Measurements from ENCODE around the gene AGMO.

AGMO gene

GRCh38 chr7:15603124-15603523 lies 41.3 kb upstream of the AGMO start:
- H3K9me2 ChIP-seq (replicated peaks; ENCODE audit: control insufficient read depth, low read length), result no peaks in the 10 kb centered on the region
- no peaks in the 10 kb centered on the region for H3K27me3 ChIP-seq (ENCODE audit: control insufficient read depth, low read length)
- H3K4me1 ChIP-seq (ENCODE audit: control insufficient read depth, low read length), result no peaks in the 10 kb centered on the region
- TF ChIP-seq EZH2phosphoT487 (IDR thresholded peaks at IDR 0.05; ENCODE audit: borderline replicate concordance, low read length), result no peak
- TF ChIP-seq, protein P1, sequence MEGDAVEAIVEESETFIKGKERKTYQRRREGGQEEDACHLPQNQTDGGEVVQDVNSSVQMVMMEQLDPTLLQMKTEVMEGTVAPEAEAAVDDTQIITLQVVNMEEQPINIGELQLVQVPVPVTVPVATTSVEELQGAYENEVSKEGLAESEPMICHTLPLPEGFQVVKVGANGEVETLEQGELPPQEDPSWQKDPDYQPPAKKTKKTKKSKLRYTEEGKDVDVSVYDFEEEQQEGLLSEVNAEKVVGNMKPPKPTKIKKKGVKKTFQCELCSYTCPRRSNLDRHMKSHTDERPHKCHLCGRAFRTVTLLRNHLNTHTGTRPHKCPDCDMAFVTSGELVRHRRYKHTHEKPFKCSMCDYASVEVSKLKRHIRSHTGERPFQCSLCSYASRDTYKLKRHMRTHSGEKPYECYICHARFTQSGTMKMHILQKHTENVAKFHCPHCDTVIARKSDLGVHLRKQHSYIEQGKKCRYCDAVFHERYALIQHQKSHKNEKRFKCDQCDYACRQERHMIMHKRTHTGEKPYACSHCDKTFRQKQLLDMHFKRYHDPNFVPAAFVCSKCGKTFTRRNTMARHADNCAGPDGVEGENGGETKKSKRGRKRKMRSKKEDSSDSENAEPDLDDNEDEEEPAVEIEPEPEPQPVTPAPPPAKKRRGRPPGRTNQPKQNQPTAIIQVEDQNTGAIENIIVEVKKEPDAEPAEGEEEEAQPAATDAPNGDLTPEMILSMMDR (IDR thresholded peaks at IDR 0.05; ENCODE audit: low read depth, low read length, poor library complexity, severe bottlenecking), result no peak
- H3F3A ChIP-seq (ENCODE audit: control insufficient read depth, insufficient read depth), result no peaks in the 10 kb centered on the region
- H3K79me2 ChIP-seq (ENCODE audit: control insufficient read depth, low read length), result no peaks in the 10 kb centered on the region
- peaks cover 13% of the 10 kb centered on the region; the same call in 1 of the 2 replicates for H3K9me3 ChIP-seq (ENCODE audit: control insufficient read depth, insufficient read depth, low read length)
- H3K4me3 ChIP-seq (ENCODE audit: low read length), result no peak overlapping the region
- H4K20me1 ChIP-seq (ENCODE audit: control insufficient read depth, insufficient read depth, low read depth, low read length), result no peaks in the 10 kb centered on the region
- no peaks in the 10 kb centered on the region for H3K36me3 ChIP-seq (ENCODE audit: control insufficient read depth, low read length)
- no peak overlapping the region for H3K4me2 ChIP-seq (ENCODE audit: low read length)
- no peak overlapping the region for H3K27ac ChIP-seq (ENCODE audit: low read depth, low read length)

GRCh38 chr7:15602236-15602635 lies 40.4 kb upstream of the AGMO start:
- Histone ChIP-seq H3K36me3 (ENCODE audit: control insufficient read depth, low read length) (no peaks in the 10 kb centered on the region), H3K27me3 (ENCODE audit: control insufficient read depth, low read length) (no peaks in the 10 kb centered on the region), H3F3A (ENCODE audit: control insufficient read depth, insufficient read depth) (no peaks in the 10 kb centered on the region), H3K4me2 (ENCODE audit: low read length) (no peak overlapping the region), H3K4me1 (ENCODE audit: control insufficient read depth, low read length) (no peaks in the 10 kb centered on the region), H3K79me2 (ENCODE audit: control insufficient read depth, low read length) (no peaks in the 10 kb centered on the region), H4K20me1 (ENCODE audit: control insufficient read depth, insufficient read depth, low read depth, low read length) (no peaks in the 10 kb centered on the region), H3K9me3 (ENCODE audit: control insufficient read depth, insufficient read depth, low read length) (peaks cover 13% of the 10 kb centered on the region; the same call in 1 of the 2 replicates), H3K27ac (ENCODE audit: low read depth, low read length) (no peak overlapping the region), H3K4me3 (ENCODE audit: low read length) (no peak overlapping the region), H3K9me2 (replicated peaks; ENCODE audit: control insufficient read depth, low read length) (no peaks in the 10 kb centered on the region)
- TF ChIP-seq, protein P1 (IDR thresholded peaks at IDR 0.05; ENCODE audit: low read depth, low read length, poor library complexity, severe bottlenecking), result no peak
- no peak for TF ChIP-seq EZH2phosphoT487 (IDR thresholded peaks at IDR 0.05; ENCODE audit: borderline replicate concordance, low read length)

GRCh38 chr7:15601175-15601574 lies 39.4 kb upstream of the AGMO start:
- H3K27ac ChIP-seq (ENCODE audit: low read depth, low read length), result no peak overlapping the region
- no peaks in the 10 kb centered on the region for H3K36me3 ChIP-seq (ENCODE audit: control insufficient read depth, low read length)
- H4K20me1 ChIP-seq (ENCODE audit: control insufficient read depth, insufficient read depth, low read depth, low read length), result no peaks in the 10 kb centered on the region
- no peaks in the 10 kb centered on the region for H3K9me2 ChIP-seq (replicated peaks; ENCODE audit: control insufficient read depth, low read length)
- H3K79me2 ChIP-seq (ENCODE audit: control insufficient read depth, low read length), result no peaks in the 10 kb centered on the region
- peaks cover 13% of the 10 kb centered on the region; the same call in 1 of the 2 replicates for H3K9me3 ChIP-seq (ENCODE audit: control insufficient read depth, insufficient read depth, low read length)
- H3K4me3 ChIP-seq (ENCODE audit: low read length), result no peak overlapping the region
- TF ChIP-seq EZH2phosphoT487 (IDR thresholded peaks at IDR 0.05; ENCODE audit: borderline replicate concordance, low read length), result no peak
- TF ChIP-seq, protein P1 (IDR thresholded peaks at IDR 0.05; ENCODE audit: low read depth, low read length, poor library complexity, severe bottlenecking), result no peak
- H3K4me1 ChIP-seq (ENCODE audit: control insufficient read depth, low read length), result no peaks in the 10 kb centered on the region
- no peaks in the 10 kb centered on the region for H3F3A ChIP-seq (ENCODE audit: control insufficient read depth, insufficient read depth)
- no peak overlapping the region for H3K4me2 ChIP-seq (ENCODE audit: low read length)
- H3K27me3 ChIP-seq (ENCODE audit: control insufficient read depth, low read length), result no peaks in the 10 kb centered on the region
